ENCODE data around the gene ZNF569.
"Not testable (repeated sequence)": the region's sequence is repeated elsewhere in the genome, so short reads cannot be mapped to it uniquely, and the experiment has no call there.

DNA sequence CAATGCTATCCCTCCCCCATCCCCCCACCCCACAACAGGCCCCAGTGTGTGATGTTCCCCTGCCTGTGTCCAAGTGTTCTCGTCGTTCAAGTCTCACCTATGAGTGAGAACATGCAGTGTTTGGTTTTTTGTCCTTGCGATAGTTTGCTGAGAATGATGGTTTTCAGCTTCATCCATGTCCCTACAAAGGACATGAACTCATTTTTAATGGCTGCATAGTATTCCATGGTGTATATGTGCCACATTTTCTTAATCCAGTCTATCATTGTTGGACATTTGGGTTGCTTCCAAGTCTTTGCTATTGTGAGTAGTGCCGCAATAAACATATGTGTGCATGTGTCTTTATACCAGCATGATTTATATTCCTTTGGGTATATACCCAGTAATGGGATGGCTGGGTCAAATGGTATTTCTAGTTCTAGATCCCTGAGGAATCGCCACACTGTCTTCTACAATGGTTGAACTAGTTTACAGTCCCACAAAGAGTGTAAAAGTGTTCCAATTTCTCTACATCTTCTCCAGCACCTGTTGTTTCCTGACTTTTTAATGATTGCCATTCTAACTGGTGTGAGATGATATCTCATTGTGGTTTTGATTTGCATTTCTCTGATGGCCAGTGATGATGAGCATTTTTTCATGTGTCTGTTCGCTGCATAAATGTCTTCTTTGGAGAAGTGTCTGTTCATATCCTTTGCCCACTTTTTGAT, 61.0 kb downstream of the ZNF569 start:
- TF ChIP-seq NFRKB (IDR thresholded peaks at IDR 0.05); SUZ12 (IDR thresholded peaks at IDR 0.05); BHLHE40 (IDR thresholded peaks at IDR 0.05; ENCODE audit: borderline replicate concordance): not testable (repeated sequence)
